ENCODE measurements around the gene PRKN. TPM values are rescaled to one million over a fixed set of nuclear protein-coding genes. Genes with fewer than 3 reads are reported as not detected.

Gene PRKN
- total RNA-seq (2014; rRNA removed; shearing (Covaris generic); ENCODE audit: low replicate concordance) = 1.0 and 1.1 TPM in 2 replicates

DNA sequence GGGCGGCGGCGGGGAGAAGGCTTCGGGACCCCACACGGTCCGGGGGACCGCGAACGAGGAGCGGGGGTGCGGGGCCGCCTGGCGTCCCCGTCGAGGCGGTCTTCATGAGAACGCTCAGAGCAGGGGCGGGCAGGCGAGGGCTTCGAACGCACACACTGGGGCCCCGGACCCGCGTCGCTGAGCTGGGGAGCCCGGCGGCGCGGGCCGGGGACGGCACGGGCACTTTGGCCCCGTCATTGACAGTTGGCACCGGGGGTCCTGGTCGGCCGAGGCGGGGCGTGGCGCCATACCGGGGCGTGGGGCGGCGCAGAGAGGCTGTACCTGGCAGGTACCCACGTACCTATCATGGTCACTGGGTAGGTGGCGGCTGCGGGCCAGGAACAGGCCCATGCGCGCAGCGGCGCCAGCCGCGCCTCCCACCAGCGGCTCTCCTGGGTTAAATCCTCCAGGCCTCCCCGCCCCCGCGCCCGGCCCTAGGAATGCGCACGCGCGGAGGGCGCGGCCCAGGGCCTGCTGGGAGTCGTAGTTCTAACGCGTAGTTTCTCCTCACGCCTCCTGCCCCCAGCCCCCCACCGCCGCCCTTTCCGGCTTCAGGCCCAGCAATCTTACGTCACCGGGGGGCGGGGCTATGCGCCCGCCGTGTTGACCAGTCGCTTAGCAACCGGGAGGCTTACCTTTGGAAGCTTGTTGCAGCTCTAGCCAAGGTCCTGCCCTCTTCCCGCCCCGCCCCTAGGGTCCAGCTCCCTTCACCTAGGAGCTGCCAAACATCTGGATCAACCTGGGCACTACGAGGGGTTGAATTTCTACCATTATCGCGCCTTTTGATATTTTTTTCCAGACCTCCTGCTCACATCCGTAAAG is at the start of gene PRKN, which contains the start of gene PACRG:
Gene PRKN (minus strand): TSS at position 445 of the 861 bp plus-strand sequence.
Gene PACRG (plus strand): TSS at position 653 of the 861 bp plus-strand sequence.
- peak; percentile 95 for DNase-seq (ENCODE audit: low read depth)
- in situ Hi-C loops (cut with HindIII; ENCODE audit: low pct_unique_long_range_greater_than_20kb, low sequenced_read_pairs) = no loop called here

DNA sequence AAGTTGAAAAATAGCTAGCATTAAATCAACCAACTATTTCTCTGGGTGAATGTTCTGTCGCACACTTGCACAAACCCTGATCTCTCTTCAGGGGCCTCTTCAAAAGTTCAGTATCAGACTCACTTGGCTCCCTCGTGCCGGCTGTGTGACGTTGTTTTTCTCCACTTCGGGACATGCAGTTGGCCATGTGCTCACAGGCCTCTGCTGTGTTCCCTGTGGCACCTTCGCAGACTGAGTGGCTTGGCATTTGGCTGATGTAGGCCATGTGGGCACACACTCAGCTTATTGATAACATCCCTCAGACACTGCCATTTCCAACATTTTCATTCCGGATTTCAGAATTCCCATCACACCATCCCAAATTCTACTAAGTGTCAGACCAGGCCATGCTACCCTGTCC is 49.5 kb upstream of the PRKN start:
- no peak for DNase-seq (ENCODE audit: low read depth)
- in situ Hi-C loops (cut with HindIII; ENCODE audit: low pct_unique_long_range_greater_than_20kb, low sequenced_read_pairs) = no loop called here

DNA sequence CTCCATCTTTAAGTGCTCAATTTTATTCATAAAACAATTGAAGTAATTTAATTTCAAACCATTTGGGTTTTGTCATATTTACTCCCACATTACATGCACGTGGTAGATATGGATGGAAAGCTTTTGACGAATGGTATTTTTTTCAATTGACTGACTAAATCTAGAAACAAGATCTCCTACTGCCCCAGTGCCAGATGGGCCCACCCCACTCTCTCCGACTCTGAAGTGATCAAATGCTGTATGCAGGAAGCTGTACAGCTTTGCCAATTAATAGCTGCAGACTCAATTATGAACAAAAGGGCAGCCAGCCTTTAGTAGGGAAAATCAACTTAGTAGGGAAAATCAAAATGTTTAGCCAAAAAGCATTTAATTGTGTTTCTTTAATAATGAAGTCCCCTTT is 46.4 kb upstream of the PRKN start:
- in situ Hi-C loops (cut with HindIII; ENCODE audit: low pct_unique_long_range_greater_than_20kb, low sequenced_read_pairs) = no loop called here
- no peak for DNase-seq (ENCODE audit: low read depth)

DNA sequence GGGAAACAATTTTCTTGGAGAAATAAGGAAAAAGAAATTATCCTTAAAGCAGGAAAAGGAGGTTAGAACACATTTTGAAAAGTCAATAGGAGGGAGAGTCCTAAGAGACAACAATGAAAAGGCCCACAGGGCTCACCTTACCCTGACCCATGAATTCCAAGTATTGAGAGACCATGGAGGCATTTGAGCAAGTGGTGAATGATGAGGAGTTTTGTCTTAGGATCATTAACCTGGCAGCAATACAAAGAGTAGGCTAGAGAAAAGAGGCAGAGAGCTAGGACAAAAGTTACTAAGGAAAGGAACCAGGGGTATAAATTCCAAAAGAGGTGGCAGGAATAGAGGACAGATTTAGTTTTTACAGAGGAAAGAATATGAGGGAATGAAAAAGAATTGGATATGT is 44.9 kb upstream of the PRKN start:
- no peak for DNase-seq (ENCODE audit: low read depth)
- in situ Hi-C loops (cut with HindIII; ENCODE audit: low pct_unique_long_range_greater_than_20kb, low sequenced_read_pairs) = no loop called here

DNA sequence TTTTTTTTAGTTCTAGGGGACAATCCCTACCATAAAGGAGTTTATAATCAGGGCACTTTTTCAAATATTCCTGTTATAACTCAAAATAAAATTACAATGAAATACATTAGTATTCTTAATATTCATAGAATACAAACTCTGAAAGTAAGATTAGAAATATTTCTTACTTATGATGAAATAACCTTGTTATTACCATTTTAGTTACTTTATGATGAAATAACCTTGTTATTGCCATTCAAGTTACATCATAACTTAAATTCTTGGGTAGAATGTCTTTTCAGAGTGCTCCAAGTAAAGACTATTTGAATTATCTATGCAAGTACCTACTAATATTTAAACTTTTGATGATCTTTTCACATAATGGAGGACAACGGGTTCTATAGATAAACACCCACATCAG is 43.4 kb upstream of the PRKN start:
- DNase-seq (ENCODE audit: low read depth) = no peak
- in situ Hi-C loops (cut with HindIII; ENCODE audit: low pct_unique_long_range_greater_than_20kb, low sequenced_read_pairs) = no loop called here

DNA sequence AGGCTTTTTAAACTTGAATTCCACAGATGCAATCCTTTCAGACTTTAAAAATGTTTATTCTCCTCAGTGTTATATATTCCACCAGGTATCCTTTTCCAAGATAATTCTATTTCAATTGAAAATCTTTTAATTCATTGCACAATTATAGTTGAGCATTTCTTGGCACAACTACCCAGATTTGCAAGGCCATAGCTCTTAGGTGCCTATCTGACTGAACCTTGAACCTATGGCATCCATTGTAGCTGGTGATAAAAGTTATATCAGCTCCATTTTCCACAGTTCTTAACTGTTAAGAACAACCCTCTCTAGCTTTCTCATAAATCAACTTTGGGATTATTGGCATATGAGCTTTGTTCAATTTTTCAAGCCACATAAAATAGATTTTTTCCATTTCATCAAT is 42.6 kb upstream of the PRKN start:
- DNase-seq (ENCODE audit: low read depth) = no peak
- in situ Hi-C loops (cut with HindIII; ENCODE audit: low pct_unique_long_range_greater_than_20kb, low sequenced_read_pairs) = no loop called here

DNA sequence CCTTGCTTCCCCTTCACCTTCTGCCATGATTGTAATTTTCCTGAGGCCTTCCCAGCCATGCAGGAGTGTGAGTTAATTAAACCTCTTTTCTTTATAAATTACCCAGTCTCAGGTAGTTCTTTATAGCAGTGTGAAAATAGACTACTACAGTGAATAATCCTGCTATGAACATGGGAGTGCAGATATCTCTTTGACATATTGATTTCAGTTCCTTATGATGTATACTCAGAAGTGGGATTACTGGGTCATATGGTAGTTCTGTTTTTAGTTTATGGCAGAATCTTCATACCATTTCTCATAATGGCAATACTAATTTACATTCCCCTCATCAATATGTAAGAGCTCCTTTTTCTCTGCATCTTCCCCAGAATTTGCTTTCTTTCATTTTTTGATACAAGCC is 26.2 kb upstream of the PRKN start:
- no peak for DNase-seq (ENCODE audit: low read depth)
- in situ Hi-C loops (cut with HindIII; ENCODE audit: low pct_unique_long_range_greater_than_20kb, low sequenced_read_pairs) = no loop called here

DNA sequence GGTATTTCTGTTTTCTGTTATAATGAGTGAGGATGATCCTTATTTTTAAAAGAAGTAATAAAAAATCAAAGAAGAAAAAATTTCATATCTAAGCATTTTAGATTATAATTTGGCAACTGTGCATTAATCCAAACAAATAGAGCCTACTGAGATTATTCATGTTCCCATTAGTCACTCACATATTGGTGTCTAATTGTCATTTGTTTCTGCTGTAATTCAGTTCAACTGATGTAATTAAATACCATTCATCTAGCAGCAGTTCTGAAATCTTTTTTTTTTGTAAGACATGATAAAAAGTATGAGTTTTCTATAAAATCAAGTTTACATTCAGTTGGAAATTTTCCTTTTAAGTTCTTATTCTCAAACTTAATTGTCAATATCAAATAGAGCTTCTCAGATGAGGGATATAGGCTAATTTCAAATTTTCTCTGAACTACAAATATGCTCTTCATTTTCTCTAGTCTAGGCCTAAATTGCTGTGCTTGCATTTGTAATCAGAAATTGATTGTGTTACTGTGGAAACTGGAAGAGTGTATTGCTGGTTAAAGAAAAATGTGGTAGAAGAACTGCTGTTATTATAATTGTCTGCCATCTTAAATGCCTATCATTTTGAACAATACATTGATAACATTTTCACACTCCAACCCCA is 23.8 kb upstream of the PRKN start:
- DNase-seq (ENCODE audit: low read depth) = no peak
- in situ Hi-C loops (cut with HindIII; ENCODE audit: low pct_unique_long_range_greater_than_20kb, low sequenced_read_pairs) = no loop called here

DNA sequence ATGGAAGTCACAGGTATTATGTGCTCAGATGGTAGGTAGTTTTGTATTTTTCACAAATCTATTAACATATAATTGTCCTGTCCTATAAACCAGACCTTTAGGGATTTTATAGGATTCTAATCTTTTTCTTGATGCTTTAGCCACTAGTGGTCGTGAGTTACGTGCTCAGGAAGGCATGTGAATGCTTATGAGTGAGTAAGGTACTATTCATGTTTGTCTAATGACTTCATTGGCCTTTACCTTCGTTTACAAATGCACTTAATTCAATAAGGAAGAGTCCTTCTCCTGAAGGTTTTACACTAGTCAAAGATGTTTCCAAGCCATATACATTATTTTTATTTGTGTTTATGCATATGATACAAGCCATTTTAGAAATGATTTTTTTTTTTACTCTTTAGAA is 23.2 kb upstream of the PRKN start:
- in situ Hi-C loops (cut with HindIII; ENCODE audit: low pct_unique_long_range_greater_than_20kb, low sequenced_read_pairs) = no loop called here
- peak; percentile 25 for DNase-seq (ENCODE audit: low read depth)

DNA sequence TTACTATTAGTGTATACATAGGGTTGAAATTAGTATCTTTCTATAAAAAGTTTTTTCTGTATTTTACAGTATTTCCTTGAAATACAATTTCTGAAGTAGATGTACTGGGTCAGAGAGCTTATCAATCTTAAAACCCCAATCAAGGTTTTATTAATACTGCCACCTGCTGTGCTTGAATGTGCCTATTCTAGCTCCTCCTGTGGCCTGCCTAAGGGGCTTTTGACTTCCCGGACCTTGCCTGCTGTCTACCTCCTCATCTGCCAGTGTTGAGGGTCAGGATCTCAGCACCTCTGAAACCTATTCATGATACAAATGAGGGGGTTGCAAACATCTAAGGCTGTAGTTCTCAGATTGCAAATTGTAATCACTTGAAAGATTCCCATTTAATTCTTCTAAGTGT is 9.4 kb upstream of the PRKN start:
- in situ Hi-C loops (cut with HindIII; ENCODE audit: low pct_unique_long_range_greater_than_20kb, low sequenced_read_pairs) = no loop called here
- no peak for DNase-seq (ENCODE audit: low read depth)

DNA sequence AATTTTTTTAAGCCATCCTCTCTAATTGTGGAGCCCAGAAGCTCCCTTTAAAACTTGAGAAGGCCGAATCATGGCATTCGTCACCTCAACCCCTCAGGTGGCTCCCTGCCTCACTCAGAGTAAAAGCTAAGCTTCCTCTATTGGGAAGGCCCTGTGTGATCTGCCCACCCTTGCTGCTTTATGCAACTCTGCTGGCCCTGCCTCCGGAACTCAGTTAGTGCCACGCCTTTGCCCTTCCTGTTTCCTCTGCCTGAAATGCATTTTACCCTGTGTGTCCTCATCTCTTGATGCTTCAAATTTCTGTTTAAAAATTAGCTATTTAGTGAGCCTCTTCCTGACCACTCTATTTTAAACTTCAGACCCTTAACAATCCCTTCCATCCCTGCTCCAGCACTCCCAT is 5.9 kb upstream of the PRKN start:
- in situ Hi-C loops (cut with HindIII; ENCODE audit: low pct_unique_long_range_greater_than_20kb, low sequenced_read_pairs) = no loop called here
- DNase-seq (ENCODE audit: low read depth) = no peak

DNA sequence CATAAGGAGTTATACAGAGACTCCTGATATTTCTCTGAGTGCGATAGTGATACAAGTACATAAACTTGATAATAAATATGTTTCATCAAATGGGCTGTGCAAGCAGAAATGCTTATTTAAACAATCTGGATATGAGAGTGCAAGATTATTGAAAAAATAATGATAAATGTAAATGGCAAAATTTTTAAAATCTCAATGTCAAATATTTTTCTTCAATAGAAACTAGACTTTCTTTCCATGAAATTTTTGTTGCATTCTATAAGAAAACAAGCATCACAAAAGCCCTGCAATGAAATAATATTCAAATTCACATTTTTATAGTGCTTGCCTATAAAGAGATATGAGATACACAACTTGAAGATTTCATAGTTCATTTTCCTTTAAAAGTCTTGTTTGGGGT is 2.9 kb upstream of the PRKN start:
- no peak for DNase-seq (ENCODE audit: low read depth)
- in situ Hi-C loops (cut with HindIII; ENCODE audit: low pct_unique_long_range_greater_than_20kb, low sequenced_read_pairs) = no loop called here

DNA sequence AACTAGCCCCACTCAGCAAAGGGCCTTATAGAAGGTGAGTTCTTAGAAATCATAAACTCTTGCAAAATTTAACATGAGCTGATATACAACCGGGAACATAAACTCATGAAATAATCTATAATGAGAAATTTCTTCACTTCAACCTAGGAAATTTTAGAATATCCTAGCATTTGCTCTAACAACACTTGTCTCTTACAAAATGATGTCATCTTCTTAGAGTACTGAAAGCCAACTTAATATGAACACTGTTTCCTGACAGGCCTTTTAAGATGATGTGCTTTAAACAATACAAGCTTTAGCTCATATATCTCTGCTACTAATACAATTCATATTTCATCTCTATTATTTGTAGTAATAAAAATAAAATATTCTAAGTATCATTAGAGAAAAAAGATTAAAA is 1.1 kb upstream of the PRKN start:
- no peak for DNase-seq (ENCODE audit: low read depth)
- in situ Hi-C loops (cut with HindIII; ENCODE audit: low pct_unique_long_range_greater_than_20kb, low sequenced_read_pairs) = no loop called here

DNA sequence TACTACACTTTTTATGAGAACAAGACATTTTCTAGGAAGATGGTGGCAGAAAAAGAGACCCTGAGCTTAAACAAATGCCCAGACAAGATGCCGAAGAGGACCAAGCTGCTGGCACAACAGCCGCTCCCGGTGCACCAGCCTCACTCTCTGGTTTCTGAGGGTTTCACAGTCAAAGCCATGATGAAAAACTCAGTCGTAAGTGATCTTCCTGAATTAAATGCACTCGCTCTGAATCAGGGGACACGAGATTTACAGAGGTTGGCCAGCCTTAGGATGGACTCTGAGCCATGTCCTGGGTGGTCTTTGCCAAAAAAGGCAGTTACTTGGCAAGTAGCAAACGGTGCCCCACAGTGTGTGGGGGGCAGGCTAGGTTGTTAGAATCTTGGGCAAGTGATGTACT is 631 bp upstream of the PRKN start:
- in situ Hi-C loops (cut with HindIII; ENCODE audit: low pct_unique_long_range_greater_than_20kb, low sequenced_read_pairs) = no loop called here
- DNase-seq (ENCODE audit: low read depth) = no peak

DNA sequence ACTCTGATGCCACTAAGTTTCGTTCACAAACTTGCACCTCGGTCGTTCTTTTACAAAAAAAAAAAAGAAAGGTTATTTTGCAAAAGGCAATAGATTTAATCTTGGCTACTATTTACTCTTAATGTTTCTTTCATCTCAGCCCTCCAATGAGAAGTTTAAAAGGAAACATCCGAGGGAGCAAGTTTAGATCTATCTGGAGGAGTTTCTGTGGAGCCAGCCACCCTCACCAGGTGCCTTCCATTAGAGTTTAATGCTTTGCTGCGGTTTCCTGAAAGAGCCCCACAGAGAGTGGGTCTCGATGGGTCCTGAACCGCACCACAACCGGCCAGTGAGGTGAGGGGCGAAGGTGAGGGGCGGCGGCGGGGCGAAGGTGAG is 632 bp downstream of the PRKN start:
- peak; percentile 0 for DNase-seq (ENCODE audit: low read depth)
- in situ Hi-C loops (cut with HindIII; ENCODE audit: low pct_unique_long_range_greater_than_20kb, low sequenced_read_pairs) = no loop called here

DNA sequence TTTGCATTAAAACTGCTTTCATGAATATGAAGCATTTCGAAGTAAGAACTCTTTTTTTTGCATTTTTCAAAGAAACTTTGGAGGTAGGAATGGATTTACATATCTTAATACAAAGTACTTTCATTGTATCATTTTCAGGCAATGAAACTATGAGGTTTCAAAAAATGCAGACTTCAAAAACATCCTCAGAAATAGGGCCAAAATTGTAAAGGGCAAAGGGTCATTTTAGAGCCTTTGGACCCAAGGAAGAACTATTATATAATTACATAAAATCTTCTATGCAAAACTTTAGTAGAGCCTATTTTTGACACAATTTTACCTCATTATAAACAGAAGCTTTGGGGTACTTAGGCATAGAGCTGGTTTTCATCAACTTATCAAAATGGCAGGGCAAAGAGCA is 4.9 kb downstream of the PRKN start:
- in situ Hi-C loops (cut with HindIII; ENCODE audit: low pct_unique_long_range_greater_than_20kb, low sequenced_read_pairs) = no loop called here
- no peak for DNase-seq (ENCODE audit: low read depth)

DNA sequence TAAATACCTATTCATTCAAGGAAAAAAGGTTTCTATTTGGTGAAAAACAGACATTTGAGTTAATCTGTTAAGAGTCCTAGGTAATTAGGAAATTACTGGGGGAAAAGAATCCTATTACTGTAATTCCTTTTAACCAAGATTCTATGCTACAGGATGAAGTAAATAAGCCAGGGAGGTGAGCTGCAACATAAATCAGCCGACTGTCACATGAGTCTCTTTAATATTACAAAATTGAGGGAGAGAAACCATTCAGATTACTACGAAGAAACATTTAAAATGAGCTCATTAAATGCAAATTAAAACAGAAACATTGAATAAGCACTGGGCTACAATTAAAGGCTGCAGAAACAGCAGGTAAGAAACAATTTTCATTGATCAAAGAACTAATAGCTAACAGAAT is 5.3 kb downstream of the PRKN start:
- in situ Hi-C loops (cut with HindIII; ENCODE audit: low pct_unique_long_range_greater_than_20kb, low sequenced_read_pairs) = no loop called here
- DNase-seq (ENCODE audit: low read depth) = no peak

DNA sequence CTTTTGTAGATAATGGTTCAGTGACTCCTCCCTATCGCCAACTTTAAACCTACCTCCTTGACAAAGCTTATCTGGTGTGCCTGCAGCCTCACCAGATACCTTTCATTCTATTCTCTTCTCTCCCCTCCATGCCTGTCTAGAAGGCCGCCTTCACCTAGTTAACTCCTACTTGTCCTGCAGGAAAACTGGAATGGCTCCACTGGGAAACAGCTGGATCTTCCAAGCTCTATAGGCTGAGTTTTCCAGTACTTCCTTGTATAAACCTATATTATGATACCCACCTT is 6.2 kb downstream of the PRKN start:
- in situ Hi-C loops (cut with HindIII; ENCODE audit: low pct_unique_long_range_greater_than_20kb, low sequenced_read_pairs) = no loop called here
- no peak for DNase-seq (ENCODE audit: low read depth)

DNA sequence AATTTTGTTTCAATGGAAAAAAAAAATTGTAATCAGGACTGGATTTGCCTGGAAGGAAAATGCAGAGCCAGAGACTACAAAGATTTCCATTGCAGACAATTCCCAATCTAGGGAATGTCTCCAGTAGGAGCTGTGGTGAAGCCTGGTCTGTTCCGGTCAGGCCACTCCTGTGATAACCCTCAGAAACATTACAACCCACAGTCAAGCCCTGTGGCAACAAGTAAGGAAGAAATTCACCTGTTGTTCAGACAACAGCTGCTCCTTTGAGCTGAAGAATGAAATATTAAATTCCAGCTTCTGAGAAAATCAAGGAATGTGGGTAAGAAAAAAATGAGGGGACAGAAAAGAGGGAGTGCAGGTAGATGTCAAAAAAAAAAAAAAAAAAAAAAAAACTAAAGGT is 8.0 kb downstream of the PRKN start:
- DNase-seq (ENCODE audit: low read depth) = no peak
- in situ Hi-C loops (cut with HindIII; ENCODE audit: low pct_unique_long_range_greater_than_20kb, low sequenced_read_pairs) = no loop called here

DNA sequence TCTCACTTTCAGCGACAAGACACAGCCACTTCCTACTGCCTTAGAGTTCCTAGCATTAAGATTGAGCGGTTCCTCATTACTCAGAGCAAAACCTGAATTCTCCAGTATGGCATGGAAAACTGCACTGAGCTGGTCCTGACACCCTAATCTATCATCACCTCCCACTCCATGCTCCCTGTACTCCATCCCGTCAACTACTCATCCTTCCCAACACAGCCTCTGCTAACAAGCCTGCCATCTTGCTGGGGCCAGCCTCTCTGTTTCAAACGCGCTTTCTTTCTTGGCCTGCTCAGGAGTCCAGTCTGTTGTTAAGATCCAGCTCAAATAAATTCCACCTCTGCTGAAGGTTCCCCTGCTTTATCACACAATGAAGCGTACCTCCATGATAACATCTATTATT is 12.0 kb downstream of the PRKN start:
- in situ Hi-C loops (cut with HindIII; ENCODE audit: low pct_unique_long_range_greater_than_20kb, low sequenced_read_pairs) = no loop called here
- DNase-seq (ENCODE audit: low read depth) = no peak
